NCI-H1092 treated with DMSO at 0.1 percent for 48 hours (cell line): ENCODE data around the gene TP63.

ENCODE experiments used
- DNase-seq: peaks from one replicate; lab custom pipeline; 2025; lab: John Stamatoyannopoulos, UW

TP63 gene

GRCh38 chr3:189863031-189863430, 231.8 kb downstream of the TP63 start:
- no peak for DNase-seq

DNA sequence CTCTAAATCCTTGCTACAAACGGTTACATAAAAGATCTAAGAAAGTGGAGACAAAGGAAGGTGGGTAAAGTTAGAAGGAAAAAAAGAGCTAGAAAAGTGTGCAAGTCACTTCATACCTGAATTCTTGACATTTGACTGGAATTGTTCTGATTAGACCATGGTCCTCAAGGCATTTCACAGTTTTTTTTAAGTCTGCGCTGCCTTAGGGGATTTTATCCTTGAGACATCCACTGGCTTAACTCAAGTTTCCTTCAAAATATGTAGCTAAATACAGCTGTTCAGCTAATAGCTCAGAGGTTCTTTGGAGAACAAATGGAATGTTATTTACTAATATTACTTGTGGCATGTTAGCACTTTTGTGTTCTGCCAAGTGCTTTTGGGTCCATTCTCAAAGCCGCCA, 236.9 kb downstream of the TP63 start:
- DNase-seq, result no peak

- no peak for DNase-seq
These were observed 238.0 kb downstream of the TP63 start for GRCh38 chr3:189869165-189869564.

DNA sequence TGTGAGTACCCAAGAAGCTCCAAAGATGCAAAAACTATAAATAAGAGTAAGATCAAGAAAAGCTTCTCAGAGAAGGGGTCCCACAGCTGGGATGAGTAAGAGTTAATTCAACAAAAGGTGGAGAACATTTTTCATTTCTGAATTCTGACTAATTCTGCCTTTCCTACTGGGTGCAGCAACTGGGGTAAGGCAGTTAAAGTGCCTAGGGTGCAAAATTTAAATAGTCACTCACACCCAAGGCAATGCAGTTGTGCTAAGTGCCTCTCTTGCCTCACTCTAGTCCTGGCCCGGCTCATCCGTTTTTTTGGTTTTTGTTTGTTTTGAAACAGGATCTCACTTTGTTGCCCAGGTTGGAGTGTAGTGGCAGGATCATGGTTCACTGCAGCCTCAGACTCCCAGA, 240.2 kb downstream of the TP63 start:
- no peak for DNase-seq

DNA sequence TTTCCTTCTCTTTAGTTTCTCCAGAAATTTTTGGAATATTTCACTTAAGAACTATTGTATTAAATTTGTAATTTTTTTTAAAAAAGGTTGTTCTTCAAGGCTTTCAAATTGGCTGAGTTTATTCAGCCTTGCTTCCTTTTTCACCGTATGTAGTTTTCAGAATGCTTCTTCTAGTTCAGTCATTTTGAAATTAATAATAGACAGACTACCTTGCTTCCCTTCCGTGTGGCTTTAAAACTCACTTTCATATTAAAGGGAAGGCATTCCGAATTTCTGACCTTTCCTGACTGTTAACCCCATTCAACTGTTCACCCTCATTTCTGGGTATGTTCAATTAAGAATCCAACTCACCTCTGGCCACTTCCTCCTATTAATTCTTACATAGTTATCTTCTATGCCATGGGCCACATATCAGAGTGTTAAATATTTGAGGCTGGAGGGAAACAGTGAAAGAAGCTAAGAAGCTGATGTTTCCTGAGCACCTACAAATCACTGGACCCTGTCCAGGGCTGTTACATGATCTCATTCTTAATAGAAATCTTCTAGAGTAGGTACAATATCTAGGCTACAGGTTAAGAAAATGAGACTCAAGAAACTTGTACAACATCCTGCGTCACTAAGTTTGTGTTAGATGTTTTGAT, 252.0 kb downstream of the TP63 start:
- DNase-seq, result no peak

DNA sequence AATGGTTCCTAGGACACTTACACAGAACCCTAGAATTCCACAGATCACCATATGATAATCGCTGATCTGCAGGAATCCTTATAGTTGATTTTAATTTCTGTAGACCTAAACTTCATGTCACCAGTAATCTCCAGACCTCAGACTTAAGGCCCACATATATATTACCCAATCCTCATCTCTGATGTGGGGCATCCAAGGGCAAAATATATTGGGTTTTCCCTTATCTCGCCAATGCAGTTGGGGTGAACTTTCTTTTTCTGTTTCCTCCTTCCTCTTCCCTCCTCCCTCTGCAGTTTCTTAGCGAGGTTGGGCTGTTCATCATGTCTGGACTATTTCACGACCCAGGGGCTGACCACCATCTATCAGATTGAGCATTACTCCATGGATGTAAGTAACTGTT, 259.3 kb downstream of the TP63 start:
- DNase-seq, result no peak

GRCh38 chr3:189896533-189896932, 265.3 kb downstream of the TP63 start:
- no peak for DNase-seq

- DNase-seq, result no peak
These were observed 266.2 kb downstream of the TP63 start for GRCh38 chr3:189897406-189897805.

DNA sequence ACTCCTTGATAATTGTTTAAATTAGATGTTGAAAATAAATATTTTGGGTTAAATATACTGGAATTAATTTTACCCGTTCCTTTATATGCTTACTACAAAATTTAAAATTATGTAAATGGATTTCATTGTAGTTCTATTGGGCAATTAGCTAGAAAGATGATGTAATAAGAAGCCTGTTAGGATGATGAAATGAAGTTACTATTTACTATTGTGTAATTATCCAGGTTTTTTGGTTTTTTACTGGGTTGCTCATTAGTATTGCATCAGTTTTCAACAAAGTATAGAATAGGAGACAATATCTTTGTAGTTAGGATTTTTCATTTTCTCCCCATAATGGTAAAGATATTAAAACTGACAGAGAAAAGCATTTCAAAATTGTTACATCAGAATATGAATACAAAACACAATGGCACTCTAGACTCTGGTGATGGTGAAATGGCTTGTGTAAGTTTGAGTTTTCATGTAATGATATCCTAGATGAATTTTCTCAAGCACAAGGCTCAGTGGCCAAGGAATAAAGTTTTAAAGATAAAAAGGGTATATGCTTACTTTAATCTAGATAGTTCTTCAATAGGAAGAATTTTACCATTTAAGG, 267.5 kb downstream of the TP63 start:
- DNase-seq, result no peak

DNA sequence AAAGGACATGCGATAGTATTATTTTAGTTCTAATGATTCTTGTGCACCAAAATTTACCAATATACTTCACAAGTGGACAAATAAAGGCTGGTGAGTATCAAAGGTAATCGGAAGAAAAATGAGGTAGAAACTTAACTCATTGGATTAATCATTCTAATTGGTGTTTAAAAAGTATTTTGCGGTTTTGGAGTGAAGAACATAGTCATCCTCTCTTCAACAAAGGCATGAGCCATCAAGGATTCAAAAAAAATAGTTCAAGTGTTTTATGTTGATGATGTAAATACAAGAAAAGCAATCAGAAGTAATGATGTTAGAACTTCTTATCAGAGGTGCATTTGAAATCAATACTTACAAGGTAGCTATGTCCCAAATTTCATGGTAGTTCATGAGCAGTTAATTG, 268.0 kb downstream of the TP63 start:
- no peak for DNase-seq

- DNase-seq, result no peak
These were observed 269.4 kb downstream of the TP63 start for GRCh38 chr3:189900578-189900977.

- no peak for DNase-seq
These were observed 270.3 kb downstream of the TP63 start for GRCh38 chr3:189901481-189901880.

- no peak for DNase-seq
These were observed 271.3 kb downstream of the TP63 start for GRCh38 chr3:189902230-189903186.

DNA sequence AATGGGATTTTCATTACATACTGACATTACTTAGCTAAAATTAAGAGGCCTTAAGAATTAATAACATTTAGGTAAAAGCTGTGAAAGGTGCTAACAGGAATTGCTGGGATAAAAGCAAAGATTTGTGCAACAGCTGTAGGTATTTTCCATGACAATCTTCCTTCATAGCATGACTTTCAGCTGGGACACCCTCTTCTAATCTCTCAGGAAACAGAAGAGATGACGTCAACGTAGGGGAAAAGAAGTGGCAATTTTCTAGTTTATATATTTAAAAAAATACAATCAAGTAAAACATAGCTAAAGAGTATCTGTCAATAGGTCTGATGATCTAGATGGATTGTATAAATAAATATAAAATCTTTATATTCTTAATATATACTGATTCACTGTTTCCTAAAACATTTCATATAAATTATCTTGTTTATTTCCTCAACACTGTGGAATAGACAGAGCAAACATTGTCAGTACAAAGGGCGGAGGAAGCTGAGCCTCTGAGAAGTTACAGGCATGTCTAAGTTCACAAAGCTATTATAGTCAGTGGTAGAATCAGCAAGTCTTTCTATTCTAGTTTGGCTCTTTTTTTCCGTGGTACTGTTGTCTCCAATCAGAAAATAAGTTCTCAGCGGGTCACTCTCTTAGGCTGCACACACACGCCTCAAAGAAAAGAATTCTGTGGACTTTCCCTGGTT, 272.5 kb downstream of the TP63 start:
- DNase-seq, result no peak

DNA sequence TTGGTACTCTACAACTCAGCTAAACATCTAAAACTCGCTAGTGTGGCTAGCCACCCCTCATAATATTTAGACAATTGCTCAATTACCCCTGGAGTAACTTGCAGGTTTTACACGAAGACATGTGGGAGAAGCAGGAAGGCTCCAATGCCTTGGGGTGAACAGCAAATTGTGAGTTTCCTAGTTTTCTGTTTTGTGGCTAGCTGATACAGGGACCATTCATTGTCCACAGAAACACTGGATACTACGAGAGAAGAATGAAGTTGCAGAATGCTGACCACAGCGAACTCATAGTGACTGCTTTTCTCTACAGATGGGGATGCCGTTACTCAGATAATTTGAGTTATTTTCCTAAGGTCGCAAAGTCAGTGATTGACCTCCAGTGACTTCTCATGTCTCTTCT, 276.6 kb downstream of the TP63 start:
- no peak for DNase-seq

- DNase-seq, result no peak
These were observed 277.5 kb downstream of the TP63 start for GRCh38 chr3:189908646-189909045.

GRCh38 chr3:189909139-189909538, 277.9 kb downstream of the TP63 start:
- no peak for DNase-seq

DNA sequence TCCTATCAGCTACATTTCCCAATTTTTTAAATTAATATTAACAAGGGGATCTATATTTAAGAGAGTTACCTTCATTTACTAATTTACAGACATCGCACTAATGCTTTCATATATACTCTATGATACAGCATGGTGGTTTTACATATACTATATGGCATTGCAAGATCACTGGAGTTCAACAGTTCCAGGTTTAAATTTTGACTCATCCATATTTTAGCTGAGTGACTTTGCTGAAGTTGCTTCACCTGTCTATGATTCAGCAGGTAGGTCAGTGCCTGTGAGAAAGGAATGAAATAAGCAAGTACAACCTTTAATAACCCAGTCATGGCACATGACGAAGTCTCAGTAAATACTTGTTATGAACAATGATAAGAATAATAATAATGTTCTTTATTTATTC, 278.4 kb downstream of the TP63 start:
- DNase-seq, result no peak

- no peak for DNase-seq
These were observed 279.8 kb downstream of the TP63 start for GRCh38 chr3:189911001-189911400.

DNA sequence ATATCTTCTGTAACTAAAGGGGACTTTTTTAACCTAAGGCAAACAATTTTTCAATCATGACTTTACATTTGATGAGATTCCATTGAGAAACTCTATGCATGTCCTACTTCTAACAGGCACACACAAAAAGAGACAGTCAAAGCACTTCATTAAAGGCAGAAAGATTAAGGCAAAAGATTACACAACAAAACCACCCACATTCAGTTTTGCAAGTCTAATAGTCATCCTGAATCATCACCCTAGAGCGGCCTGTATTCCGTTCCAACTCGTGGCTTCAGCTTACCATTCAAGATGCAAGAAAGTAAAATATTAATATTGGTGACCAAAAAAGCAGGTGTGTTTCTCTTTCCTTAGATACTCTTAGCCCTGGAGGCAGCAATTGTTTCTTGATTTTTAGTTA, 283.6 kb downstream of the TP63 start:
- DNase-seq, result no peak

DNA sequence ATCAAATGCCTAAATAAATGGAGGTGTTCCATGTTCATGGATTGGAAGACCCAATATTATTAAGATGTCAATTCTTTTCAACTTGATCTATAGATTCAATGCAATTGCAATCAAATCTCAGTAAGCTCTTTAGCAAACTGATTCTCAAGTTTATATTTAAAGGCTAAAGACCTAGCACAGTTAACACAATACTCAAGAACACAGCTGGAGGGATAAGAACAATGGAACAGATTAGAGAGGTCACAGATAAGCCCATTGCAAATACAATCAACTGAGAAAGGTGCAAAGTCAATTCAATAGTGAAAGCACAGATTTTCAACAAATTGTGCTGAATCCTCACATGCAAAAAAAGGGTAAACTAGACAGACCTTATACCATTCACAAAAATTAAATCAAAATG, 290.6 kb downstream of the TP63 start:
- no peak for DNase-seq
